Hepatic stellate cell (primary cell): Measurements from ENCODE around the gene PWP2.
"Not testable (repeated sequence)": the region's sequence is repeated elsewhere in the genome, so short reads cannot be mapped to it uniquely, and the experiment has no call there.

Source experiments
- DNase-seq: peaks from one replicate; pipeline ENCODE4 v3.0.0; 2011; ENCODE audit warnings: low spot score

The PWP2 gene

DNA sequence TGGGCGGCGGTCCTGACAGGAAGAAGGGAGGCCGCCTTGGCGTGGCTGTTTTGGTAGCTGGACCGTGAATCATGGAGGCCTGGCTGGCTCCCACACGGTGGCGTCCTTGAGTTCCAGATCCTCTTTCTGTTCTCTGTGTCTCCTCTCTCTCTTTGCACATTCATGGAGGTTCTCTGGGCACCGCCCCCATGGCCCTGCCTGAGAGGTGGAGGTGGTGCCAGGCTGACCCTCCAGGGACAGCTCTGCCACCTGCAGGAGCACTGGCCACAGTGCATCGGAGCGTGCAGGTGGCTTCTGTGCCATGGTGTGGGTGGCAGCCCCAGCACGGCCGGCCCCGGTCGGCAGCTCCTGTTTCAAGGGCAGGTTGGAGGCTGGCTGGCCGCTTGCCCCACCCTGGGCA is 30.8 kb downstream of the PWP2 start:
- not testable (repeated sequence) for DNase-seq

DNA sequence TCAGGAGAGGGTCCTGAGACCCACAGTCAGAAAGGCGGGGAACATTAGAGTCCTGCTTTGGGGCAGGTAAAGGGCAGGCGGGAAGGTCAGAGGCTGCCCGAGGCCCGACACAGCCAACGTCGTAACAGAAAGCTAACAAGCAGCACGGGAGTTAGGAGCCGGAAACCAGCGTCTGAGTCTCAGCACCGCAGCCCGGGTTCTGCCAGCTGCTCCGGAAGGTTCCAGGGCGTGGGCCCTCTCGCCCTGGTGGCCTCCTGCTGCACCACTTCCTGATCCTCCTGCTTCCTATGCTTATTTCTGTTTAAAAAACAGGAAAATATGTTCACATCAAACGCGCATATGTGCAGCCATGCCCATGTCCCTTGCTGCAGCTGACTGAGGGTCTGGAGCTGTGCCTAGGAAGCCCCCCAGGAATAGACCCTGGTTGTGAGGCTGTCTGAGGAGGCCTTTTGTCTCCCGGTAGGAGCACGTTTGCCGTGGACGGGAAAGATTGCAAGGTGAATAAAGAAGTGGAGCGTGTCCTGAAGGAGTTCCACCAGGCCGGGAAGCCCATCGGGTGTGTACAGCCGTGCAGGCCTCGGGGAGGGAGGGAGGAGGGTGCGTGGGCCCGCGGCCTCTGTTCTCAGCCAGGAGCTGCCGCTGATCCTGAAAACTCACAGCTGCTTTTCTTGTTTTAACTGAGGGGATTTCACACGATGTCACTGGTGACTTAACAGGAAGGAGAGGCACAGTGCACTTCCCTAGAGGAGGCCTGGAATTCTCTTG is 32.8 kb downstream of the PWP2 start:
- not testable (repeated sequence) for DNase-seq

DNA sequence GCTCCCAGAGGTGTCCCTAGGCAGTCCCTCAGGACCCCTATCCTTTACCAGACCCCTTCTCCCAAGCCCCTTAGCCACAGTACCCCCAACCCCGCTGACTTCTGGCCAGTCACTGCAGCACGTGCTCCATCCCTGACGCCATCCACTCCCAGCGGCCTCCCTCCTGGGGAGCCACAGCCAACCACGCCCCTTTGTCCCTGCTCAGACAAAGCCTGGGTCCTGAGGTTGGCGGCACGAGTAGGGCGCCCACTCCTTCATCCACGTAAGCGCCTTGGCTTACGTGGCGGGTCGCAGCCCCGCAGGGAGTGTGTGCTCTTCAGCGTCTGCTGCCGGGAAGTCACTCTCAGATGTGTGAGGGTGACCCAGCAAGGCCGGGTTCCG is 33.3 kb downstream of the PWP2 start:
- not testable (repeated sequence) for DNase-seq

DNA sequence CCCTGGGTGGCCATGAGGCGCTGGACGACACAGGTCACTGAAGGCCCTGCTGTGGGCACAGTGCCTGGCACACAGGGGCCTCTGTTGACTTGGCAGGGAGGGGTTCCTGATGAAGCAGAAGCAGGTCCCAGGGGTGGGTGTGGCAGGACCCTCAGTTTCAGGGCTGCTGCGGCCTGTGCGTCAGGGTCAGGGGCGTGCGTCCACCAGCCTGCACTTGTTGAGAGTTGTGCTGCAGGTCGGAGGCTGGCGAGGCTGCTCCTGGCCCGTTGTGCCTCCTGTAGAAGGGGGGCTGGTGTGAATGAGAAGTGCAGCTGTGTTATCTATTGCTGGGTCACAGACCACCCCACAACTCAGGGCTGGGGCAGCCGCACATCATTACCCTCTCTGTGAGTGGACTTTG is 35.3 kb downstream of the PWP2 start:
- not testable (repeated sequence) for DNase-seq

DNA sequence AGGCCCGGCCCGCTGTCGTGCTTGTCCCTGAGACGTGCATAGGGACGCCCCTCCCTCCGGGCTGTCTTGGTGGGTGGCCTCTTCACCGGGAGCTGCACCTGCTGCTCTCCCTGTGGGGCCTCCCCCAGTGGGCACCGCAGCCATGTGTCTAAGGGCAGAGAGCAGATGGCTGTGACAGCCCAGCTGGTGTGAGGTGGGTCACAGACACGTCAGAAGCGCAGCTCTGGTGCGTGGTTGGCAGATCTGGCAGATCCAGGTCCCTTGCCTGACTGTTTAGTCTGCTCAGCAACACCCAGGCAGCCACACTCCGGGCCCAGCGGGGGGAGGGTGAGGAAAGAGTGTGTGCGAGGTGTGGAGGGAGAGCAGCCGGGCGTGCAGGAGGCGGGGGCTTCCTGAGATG is 36.2 kb downstream of the PWP2 start:
- not testable (repeated sequence) for DNase-seq

DNA sequence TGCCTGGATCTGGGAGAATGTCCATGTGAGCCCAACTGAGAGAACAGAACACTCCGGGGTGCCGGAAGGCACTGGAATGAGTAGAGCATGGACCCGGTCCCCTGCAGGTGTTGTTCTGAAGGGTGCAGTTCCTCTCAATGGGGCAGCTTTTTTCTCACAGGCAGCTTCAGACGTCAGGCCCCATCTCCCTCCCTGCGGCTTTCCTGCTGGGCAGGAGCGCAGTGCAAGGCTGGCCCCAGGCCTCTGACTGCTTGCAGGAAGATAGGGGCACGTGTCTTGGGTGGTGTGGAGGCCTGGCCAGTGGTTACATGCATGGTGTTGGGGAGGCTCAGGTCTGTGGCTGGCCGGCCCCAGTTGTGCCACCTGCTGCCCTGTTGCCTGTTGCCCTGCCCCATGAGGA is 36.8 kb downstream of the PWP2 start:
- not testable (repeated sequence) for DNase-seq

DNA sequence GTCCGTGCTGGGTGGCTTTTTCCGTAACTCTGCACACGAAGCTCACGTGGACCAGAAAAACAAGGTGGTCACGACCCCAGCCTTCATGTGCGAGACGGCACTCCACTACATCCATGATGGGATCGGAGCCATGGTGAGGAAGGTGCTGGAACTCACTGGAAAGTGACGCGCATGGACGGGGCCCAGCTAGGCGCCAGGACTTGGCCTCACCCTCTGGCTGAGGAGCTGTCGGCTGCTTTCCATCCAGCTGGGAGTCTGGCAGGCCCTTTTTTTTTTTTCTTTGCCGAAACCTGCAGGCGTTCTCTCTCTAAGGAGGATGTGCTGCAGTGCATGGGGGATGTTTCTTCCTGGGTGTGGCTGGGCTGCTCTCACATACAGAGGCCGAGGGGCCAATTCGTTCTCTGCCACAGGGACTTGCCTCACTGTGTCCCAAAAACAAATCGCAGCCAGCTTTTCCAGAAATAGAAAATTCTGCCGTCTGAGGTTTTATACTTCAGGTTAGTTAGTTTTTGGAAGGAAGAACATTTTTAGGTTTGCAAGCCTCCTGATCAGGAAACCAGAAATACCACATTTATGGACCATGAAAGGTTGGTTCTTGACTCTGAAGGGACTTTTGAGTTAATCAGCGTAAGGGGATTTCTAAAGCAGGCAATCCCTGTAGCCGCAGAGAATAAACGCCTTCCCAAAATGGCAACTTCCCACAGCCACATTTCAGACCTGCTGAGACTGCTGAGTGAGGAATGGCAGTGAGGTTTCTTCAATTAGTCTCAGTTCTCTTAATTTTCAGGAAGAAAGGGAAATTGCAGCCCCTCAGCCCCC is 37.8 kb downstream of the PWP2 start:
- DNase-seq = not testable (repeated sequence)

DNA sequence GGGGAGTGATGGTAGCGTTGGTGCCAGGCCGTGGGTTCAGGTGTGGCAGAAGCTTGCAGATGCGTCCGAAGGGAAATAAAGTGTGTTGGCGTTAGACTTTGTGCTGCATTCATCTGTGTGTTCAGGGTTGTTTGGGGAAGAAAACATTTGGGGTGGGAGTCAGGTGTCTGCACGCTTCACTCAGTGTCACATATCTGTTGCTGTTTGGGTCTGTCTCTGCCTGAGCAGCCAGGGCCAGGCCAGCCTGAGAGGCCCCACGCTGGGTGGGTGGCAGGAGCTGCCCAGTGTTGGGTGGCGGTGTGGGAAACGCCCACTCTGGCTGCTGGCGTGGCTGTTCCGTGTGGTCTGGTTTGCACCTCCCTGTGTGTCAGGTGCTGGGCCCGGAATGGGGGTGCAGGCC is 38.4 kb downstream of the PWP2 start:
- DNase-seq = not testable (repeated sequence)

DNA sequence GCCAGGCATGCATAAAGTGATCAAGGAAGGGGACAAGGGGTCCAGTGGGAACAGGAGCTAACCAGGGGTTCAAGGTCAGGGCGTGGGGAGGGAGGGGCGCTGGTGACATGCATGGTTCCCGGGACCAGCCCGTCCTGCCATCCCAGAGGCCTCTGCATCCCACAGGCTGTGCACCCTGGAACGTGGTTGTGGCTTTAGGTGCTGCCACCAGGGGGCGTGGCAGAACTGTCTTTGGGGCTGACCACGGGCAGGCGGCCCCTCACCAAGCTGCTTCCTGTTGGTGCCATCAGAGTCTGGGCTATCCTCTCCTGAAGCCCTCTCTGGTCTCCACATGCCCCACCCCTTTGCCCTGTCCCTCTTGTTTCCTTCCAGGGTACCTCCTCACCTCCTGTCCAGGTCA is 39.9 kb downstream of the PWP2 start:
- not testable (repeated sequence) for DNase-seq

DNA sequence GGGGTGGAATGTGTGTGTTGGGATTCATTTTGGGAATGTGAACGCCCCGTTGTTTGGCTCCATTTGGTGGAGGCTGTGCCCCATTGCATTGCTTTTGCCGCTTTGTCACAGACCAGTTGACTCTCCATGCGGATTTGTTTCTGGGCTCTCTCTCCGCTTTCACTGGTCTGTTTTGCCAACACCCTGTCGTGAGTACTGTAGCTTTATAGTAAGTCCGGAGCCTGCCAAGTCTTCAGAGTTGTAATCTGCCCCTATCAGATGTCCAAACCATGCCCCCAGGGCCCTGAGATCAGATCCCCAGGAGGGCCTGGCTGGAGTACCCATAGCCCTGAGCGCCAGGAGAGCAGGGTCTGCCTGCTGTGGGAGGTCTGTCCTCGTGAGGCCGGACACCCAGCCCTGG is 43.1 kb downstream of the PWP2 start:
- not testable (repeated sequence) for DNase-seq

DNA sequence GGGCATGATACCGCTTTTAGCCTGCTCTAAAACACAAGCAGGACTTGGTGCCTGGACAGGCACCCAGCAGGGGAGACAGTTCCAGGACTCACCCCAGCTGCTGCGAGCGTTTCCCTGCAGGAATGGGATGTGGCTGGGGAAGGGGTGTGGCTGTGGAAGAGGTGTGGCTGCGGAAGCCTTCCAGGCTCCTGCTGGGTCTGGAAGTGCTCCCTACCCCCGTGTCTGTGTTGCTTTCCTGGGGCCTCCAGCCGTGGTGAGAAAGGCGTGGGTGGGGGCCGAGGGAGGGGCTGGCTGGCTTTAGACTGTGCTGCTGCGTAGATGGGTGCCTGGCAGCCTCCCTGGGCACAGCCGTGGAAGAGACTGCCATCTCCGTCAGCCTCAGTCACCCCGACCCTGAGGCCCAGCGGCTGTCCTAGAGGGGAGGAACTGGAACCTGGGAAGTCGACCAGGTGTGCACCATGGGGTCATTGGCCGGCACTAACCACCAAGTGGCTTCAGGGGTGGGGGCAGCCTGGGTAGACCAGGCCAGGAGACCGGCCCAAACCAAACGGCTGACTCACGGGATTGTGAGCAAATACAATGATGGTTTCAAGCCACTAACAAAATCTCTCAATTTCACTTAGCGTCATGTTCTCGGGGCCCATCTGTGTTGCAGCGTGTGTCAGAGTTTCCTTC is 46.2 kb downstream of the PWP2 start:
- not testable (repeated sequence) for DNase-seq

DNA sequence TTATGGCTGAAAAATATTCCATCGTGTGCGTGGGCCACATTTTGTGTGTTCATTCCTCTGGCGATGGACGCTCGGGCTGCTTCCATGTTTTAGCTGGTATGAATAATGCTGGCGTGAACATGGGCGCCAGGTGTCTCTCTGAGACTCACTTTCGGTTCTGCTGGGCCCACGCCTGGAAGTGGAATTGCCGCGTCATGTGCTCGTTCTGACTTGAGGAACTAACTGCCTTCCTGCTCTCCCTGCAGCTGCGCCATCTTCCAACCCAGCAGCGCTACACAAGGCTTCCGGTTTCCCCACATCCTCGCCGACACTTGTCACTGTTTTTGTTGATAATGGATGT is 46.7 kb downstream of the PWP2 start:
- not testable (repeated sequence) for DNase-seq

DNA sequence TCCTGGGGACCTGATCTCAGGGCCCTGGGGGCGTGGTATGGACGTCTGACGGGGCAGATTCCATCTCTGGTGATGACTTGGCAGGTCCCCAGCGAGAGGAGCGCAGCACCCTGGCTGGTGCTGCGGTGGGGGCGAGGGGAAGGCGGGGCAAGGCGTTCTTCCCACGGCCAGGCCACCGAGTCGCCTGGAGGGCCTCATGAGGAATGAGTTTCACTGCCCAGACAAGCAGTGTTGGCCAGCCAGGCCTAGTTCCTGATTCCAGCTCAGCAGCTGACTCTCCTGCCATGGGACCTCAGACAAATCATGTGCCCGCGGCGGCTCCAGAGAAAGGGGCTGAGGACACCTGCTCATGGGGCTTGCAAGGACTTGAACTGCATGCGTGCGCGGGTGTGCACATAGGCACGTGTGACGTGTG is 47.6 kb downstream of the PWP2 start:
- not testable (repeated sequence) for DNase-seq

DNA sequence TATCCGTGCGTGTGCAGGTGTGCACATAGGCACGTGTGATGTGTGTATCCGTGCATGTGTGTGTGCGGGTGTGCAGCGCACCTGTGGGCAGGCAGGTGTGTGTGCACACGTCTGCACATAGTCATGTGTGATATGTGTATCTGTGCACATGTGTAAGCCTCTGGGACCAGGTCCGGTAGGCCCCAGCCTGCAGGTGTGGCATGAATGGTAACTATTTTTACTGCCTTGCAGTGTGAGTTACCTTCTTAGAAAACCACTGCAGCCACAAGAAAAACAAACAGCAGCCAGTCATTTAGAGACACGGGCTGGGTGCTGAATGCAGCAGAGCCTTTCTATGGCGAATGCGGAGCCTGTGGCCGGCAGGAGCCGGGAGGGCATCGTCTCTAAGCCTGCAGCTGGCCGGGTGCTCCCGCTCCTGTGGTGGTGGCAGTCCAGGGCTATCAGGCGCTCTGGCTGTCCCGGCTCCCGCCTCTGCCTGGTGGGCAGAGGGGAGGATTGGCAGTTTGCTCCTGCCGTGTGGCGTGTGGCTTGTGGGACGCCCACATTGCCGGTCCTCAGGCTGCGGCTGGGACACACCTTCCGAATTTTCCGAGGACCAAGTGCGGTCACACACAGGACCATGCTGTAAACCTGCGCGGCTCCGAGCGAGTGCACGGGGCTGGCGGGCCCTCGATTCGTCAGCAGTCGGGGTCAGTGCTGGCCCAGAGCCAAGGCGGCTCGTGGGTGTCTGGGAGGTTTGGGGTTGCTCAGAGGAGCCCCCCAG is 48.2 kb downstream of the PWP2 start:
- not testable (repeated sequence) for DNase-seq

DNA sequence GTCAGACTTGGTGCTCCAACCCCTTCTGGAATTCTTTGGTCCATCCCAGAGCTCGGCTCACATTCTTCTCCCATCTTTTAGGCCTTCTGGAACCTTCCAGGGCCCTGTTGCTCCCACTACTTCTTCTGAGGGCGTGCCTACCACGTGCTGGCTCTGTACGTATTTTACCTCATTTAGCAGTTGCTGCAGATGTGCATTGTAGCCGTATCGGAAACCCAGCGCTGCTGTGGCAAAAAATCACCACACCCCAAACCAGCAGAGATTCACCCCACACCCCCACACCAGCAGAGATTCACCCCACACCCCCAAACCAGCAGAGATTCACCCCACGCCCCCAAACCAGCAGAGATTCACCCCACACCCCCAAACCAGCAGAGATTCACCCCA is 48.8 kb downstream of the PWP2 start:
- DNase-seq = not testable (repeated sequence)

DNA sequence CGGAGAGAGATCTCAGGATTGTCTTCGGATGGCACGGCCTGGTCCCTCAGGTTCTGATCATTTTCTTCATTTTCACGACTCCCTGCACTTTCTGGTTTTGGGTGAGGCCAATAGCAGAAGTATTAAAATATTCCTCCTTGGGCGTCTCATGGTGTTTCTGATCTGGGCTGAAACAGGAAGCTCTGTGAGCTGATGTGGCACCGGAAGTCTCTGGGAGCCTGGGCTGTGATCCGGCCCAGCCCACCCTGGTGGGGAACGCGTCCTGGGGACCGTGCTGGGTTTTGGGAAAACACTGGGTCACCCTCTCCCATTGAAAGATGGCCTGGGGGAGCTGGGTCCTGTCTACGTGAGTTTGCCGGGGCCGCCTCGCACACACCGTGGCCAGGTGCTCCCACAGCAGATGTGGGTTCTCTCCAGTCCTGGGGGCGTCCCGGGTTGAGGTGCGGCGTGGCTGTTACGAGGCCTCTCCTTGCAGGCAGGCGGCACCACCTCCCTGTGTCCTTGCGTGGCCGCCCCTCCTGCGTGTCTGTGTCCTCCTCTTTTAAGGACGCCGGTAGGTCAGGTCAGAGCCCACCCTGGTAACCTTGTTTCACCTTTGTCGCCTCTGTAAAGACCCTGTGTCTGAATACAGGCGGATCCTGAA is 50.4 kb downstream of the PWP2 start:
- DNase-seq = not testable (repeated sequence)

DNA sequence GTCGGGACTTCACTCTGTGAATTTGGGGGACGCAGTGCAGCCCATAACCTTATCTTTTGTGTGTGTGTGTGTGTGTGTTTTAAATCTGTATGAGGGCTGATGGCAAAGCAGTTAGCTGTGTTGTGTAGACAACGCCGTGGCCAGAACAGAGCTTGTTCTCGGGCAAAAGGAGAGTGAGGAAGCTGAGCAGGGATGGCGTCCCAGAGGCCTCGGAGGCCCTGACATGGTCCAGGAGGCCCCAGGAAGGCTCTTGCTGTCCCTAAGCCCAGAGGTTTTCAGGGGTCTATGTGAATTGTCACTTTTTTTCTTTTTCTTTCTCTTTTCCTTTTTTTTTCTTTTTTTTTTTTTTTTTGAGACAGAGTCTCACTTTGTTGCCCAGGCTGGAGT is 50.9 kb downstream of the PWP2 start:
- DNase-seq = not testable (repeated sequence)

DNA sequence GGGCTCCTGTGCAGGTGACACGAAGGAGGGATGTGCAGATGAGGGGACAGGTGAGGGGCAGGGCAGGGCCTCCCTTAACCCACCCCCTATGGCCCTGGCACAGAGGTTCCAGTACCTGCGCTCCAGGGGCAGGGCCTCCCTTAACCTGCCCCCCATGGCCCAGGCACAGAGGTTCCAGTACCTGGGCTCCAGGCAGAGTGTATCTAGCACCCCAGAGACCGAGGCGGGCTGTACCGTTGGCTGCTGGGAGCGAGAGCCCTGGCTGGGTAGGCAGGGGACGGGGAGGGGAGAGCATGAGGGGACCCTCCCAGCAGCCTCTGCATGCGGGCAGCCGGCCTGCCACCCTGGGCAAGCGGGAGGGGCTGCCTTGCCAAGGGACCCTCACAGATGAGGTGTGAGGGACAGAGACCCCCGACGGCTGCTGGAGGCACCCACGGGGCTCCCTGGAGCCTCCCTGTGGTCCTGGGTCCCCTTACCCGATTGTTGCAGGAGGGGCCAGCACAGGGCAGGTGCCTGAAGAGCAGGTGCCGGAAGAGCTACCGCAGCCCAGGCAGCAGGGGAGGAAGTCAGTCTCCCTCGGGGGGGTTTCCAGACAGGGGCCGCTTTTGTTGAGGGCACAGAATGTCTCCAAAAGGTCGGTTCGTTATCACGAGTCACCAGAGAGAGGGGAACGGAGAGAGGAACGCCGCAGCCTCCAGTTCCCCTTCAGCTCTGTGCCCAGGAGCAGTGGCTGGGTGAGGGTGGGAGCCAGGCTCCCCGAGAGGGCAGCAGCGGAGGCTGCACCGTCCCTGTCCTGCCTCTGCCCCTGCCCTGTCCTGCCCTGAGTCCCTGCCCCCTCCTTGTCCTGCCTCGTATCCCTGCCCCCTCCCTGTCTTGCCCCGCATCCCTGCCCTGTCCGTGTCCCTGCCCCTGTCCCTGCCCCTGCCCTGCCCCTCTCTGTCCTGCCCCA is 52.4 kb downstream of the PWP2 start:
- DNase-seq = not testable (repeated sequence)

DNA sequence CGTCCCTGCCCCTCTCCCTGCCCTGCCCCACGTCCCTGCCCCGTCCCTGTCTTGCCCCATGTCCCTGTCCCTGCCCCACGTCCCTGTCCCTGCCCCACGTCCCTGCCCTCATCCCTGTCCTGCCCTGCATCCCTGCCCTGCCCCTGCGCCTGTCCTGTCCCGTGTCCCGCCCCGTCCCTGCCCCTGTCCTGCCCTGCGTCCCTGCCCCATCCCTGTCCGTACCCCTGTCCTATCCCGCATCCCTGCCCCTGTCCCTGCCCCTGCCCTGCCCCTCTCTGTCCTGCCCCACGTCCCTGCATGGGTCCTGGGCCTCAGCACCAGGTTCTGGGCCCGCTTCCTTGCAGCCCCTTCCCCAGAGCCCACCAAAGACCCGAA is 53.1 kb downstream of the PWP2 start:
- DNase-seq = not testable (repeated sequence)

DNA sequence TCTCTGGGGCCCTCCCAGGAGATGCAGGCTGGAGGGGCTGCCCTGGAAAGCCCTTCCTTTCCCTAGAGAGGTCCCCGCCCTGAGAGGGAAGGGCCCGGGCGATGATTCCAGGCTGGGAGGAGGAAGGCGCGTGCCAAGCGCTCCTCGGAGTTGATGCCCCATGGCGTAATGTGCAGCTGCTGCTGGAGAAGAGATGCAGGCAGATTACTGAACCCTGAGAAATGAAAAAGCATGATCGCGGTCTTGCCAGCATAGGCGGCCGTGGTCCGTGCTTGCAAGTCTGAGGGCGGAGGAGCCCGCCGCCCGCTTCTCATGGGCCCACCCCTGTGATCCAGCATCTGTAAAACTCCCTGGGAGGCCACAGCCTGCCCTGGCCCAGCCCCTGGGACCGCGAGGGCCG is 53.6 kb downstream of the PWP2 start:
- DNase-seq = not testable (repeated sequence)
